Caco-2 (cell line): ENCODE results near the gene IGFN1. TPM values are rescaled to one million over a fixed set of nuclear protein-coding genes. Genes with fewer than 3 reads are reported as not detected.

Experiments used
- BruUV-seq: library from RNA; stranded (reverse); fragments of 400-500 nt; replicated peaks from 2 replicates; lab custom pipeline; 2021; lab: Mats Ljungman, UMichigan
- CTCF ChIA-PET: fragments of 300-600 bp; sonication (Branson Sonifier 250); formaldehyde crosslinking; loops from one replicate; lab custom pipeline; 2022; ENCODE audit warnings: antibody characterized with exemption; lab: Charles Lee
- POLR2A ChIA-PET: fragments of 300-600 bp; sonication (Branson Sonifier 250); formaldehyde crosslinking; loops from one replicate; lab custom pipeline; 2022; ENCODE audit warnings: antibody characterized with exemption; lab: Charles Lee
- DNase-seq, 2 experiments: peaks; one replicate each; pipeline versions ENCODE4 v3.0.0 to v3.0.0-alpha.2; 2020 to 2022
- H3K27me3 ChIP-seq: replicated peaks from 2 replicates; pipeline ENCODE4 v1.6.0; 2011; ENCODE audit warnings: low read length; ENCODE audit not compliant: control insufficient read depth, insufficient read depth
- H3K36me3 ChIP-seq: 2 replicates; pipeline ENCODE4 v1.5.1; 2011; ENCODE audit warnings: low read length; ENCODE audit not compliant: control insufficient read depth, insufficient read depth
- H3K4me1 ChIP-seq: fragments of 250-450 bp; sonication (Bioruptor Pico); 2 replicates; pipeline ENCODE4 v1.5.1; 2020; ENCODE audit warnings: mild to moderate bottlenecking
- H3K4me3 ChIP-seq: 2 replicates; pipeline ENCODE4 v1.5.1; 2011; ENCODE audit warnings: low read depth, mild to moderate bottlenecking, control low read depth, low read length
- H3K9me3 ChIP-seq: fragments of 250-450 bp; sonication (Bioruptor Pico); 2 replicates; pipeline ENCODE4 v1.5.1; 2020; ENCODE audit warnings: mild to moderate bottlenecking, moderate library complexity
- H3K27ac Mint-ChIP-seq: one replicate; pipeline ENCODE4 v1.8.0; 2022; ENCODE audit warnings: mixed read lengths; ENCODE audit not compliant: unreplicated experiment
- H3K27me3 Mint-ChIP-seq: one replicate; pipeline ENCODE4 v1.8.0; 2022; ENCODE audit warnings: mixed read lengths; ENCODE audit not compliant: insufficient read depth, unreplicated experiment
- H3K36me3 Mint-ChIP-seq: one replicate; pipeline ENCODE4 v1.8.0; 2022; ENCODE audit warnings: mild to moderate bottlenecking, mixed read lengths; ENCODE audit not compliant: insufficient read depth, unreplicated experiment
- H3K4me1 Mint-ChIP-seq: one replicate; pipeline ENCODE4 v1.8.0; 2022; ENCODE audit warnings: low read depth, mixed read lengths; ENCODE audit not compliant: unreplicated experiment
- H3K4me3 Mint-ChIP-seq: one replicate; pipeline ENCODE4 v1.8.0; 2022; ENCODE audit warnings: mild to moderate bottlenecking, moderate library complexity, mixed read lengths; ENCODE audit not compliant: unreplicated experiment
- H3K9me3 Mint-ChIP-seq: one replicate; pipeline ENCODE4 v1.8.0; 2022; ENCODE audit warnings: mixed read lengths; ENCODE audit not compliant: unreplicated experiment
- CTCF ChIP-seq, 2 experiments: fragments of 200-600 bp in 1 of 2; IDR thresholded peaks; 1 replicate in 1 of 2; 2 replicates in 1 of 2; pipeline versions ENCODE4 v1.5.1 to v1.8.0; 2011 to 2022; ENCODE audit warnings: antibody characterized with exemption in 1 of 2, control low read depth in 1 of 2, inconsistent platforms in 1 of 2, low read depth in 1 of 2, low read length in 1 of 2, mild to moderate bottlenecking in 1 of 2, moderate library complexity in 1 of 2; ENCODE audit not compliant: insufficient read depth in 1 of 2, severe bottlenecking in 1 of 2, unreplicated experiment in 1 of 2
- intact Hi-C: fragments of 100-400 bp; cut with micrococcal nuclease; formaldehyde crosslinking; loops from one replicate; pipeline ENCODE4 v1.10.0; 2022; ENCODE audit not compliant: unreplicated experiment
- total RNA-seq: library from RNA; stranded (reverse); gene quantifications from 2 replicates; pipeline ENCODE4 v1.2.3, GENCODE V29; 2022

The IGFN1 gene
- total RNA-seq, 1 experiment from 2014 or later, result 0.23 TPM

DNA sequence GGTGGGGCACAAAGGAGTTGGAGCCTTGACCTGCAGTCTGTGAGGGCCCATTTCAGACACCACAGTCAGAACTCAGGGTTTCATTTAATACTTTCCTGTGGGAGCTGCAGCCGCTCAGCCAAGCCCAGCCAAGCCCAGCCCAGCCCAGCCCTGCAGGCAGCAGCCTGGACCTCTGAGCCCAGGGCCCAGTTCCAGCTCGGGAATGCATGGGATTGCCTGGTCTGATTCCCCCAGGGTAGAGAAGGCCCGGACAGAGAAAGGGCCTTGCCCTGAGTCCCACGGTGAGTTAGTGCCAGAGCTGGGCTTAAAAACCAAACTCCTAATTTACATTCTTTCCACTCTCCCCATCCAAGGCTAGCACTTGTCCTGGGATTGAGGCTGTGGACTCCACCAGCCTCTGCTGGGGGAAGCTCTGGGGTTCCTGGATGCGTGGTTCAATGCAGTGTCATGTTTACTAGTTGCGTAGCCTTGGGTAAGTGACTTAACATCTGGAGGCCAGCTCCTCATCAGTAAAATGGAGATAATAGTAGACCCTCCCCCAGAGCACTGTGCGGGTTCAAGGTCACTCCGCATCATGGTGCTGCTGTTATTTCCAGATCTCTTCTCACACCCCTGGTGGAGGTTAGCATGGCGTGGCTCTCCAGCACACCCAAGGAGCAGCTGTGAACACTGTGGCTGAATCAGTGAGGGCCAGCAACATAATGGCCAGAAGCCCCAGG is 63.4 kb downstream of the IGFN1 start:
- TF ChIP-seq CTCF (IDR thresholded peaks at IDR 0.05; ENCODE audit: insufficient read depth in 1 of 2, low read depth in 1 of 2, low read length in 1 of 2, severe bottlenecking in 1 of 2, unreplicated experiment in 1 of 2), result no peak
- Mint-ChIP-seq H3K4me3 (no peak overlapping the region), H3K27ac (no peak overlapping the region), H3K9me3 (no peaks in the 10 kb centered on the region), H3K36me3 (no peaks in the 10 kb centered on the region), H3K27me3 (peaks cover 6% of the 10 kb centered on the region), H3K4me1 (no peaks in the 10 kb centered on the region)
- intact Hi-C loops, result loop anchor here (1.0 to 2.0 kb wide), 4 partner anchors 55 to 151 kb away; no protein-coding TSS in a partner anchor
- no peak for DNase-seq
- H3K4me3 ChIP-seq, result no peak overlapping the region
- H3K9me3 ChIP-seq, result no peaks in the 10 kb centered on the region
- no peaks in the 10 kb centered on the region; the same call in 1 of the 2 replicates for H3K27me3 ChIP-seq
- POLR2A ChIA-PET, result interaction anchor here (0.6 kb wide), 1 partner anchor 226 kb away, joined by 5 read pairs; no protein-coding TSS in a partner anchor
- CTCF ChIA-PET, result interaction anchor here (0.5 to 2.4 kb wide), 11 partner anchors 25 to 282 kb away, joined by 3 to 25 read pairs (median 3); partner anchors contain the start of gene PKP1
- no peaks in the 10 kb centered on the region for H3K36me3 ChIP-seq
- BruUV-seq, result no TSS peak
- no peaks in the 10 kb centered on the region for H3K4me1 ChIP-seq

DNA sequence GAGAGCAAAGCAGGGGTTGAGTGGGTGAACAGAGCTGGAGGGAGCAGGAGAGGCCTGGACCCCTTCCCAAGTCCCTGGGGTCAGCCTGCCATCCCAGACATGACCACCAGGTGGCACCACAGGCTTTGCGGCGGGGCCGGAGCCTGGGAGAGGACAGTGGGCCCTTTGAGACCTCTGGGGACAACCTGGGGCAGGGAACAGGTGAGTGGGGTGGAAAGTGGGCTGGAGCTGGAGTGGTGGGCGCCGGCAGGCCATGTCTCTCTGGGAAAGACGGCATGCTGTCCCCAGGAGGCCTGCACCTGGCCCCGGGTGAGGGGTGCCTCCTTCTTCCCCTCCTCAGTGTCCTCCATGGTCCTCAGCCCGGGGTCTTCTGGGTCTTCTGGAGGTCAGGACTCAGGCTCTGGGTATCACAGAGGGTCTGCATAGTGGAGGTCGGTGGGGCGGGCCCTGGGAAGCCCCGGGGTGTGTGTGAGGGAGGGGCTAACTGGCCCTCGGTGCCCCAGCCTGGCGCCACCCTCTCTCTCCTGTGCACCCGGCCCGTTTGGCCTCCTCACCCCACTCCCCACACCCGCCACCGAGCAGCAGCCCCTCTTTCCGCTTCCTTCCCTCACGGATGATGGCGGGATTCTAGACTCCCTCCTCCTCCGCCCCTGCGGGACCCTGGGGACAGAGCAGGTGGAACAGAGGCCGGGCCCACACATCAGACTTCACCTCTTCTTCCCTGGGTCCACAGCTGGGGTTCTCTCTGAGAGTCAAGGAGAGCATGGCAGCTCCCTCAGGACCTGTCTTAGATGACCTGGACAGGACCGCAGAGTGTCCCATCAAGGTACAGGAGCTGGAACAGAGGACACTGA is 64.2 kb downstream of the IGFN1 start:
- intact Hi-C loops, result loop anchor here (1.0 to 2.0 kb wide), 4 partner anchors 54 to 150 kb away; no protein-coding TSS in a partner anchor
- CTCF ChIA-PET, result interaction anchor here (0.5 to 2.4 kb wide), 10 partner anchors 19 to 282 kb away, joined by 3 to 25 read pairs (median 4); partner anchors contain the start of gene PKP1
- H3K27me3 ChIP-seq, result no peaks in the 10 kb centered on the region; the same call in 1 of the 2 replicates
- Mint-ChIP-seq H3K4me3 (no peak overlapping the region), H3K4me1 (no peaks in the 10 kb centered on the region), H3K36me3 (no peaks in the 10 kb centered on the region), H3K9me3 (no peaks in the 10 kb centered on the region), H3K27ac (no peak overlapping the region), H3K27me3 (peaks cover 6% of the 10 kb centered on the region)
- POLR2A ChIA-PET, result no interaction called here
- peak; percentile 97 for TF ChIP-seq CTCF (IDR thresholded peaks at IDR 0.05; ENCODE audit: insufficient read depth in 1 of 2, low read depth in 1 of 2, low read length in 1 of 2, severe bottlenecking in 1 of 2, unreplicated experiment in 1 of 2)
- BruUV-seq, result no TSS peak
- peak; percentile 73 to 88 for DNase-seq
- no peaks in the 10 kb centered on the region for H3K36me3 ChIP-seq
- H3K9me3 ChIP-seq, result no peaks in the 10 kb centered on the region
- H3K4me1 ChIP-seq, result no peaks in the 10 kb centered on the region
- no peak overlapping the region for H3K4me3 ChIP-seq
